K562 (cell line): Measurements from ENCODE around the gene IGFBP7. TPM values are rescaled to one million over a fixed set of nuclear protein-coding genes. Genes with fewer than 3 reads are reported as not detected.

Experiments used
- ATAC-seq: fragments of 200-7000 bp; cut with Tn5 transposase; 3 replicates; pipeline ENCODE4 v1.9.1; 2020; ENCODE audit warnings: moderate library complexity
- BruUV-seq: library from RNA; stranded (reverse); fragments of 400-500 nt; replicated peaks from 2 replicates; lab custom pipeline; 2021; lab: Mats Ljungman, UMichigan
- CTCF ChIA-PET: fragments of 300-600 bp; formaldehyde crosslinking; extraction: SDS; loops from one replicate; lab custom pipeline; 2021; ENCODE audit warnings: low intra/inter-chr PET ratio; lab: Yijun Ruan, JAX
- POLR2A ChIA-PET: fragments of 300-600, 350-650 bp; sonication (Branson Sonifier 250); formaldehyde crosslinking; extraction: SDS; loops from one replicate; lab custom pipeline; 2021; ENCODE audit warnings: antibody characterized with exemption, inconsistent platforms; lab: Yijun Ruan, JAX
- DNase-seq, 4 experiments: peaks; one replicate each; pipeline versions ENCODE4 v3.0.0 to v3.0.0-alpha.2; 2011 to 2018; ENCODE audit warnings: low spot score in 3 of 4, mixed read lengths in 3 of 4; ENCODE audit errors: extremely low read depth in 1 of 4
- FAIRE-seq: peaks from 2 replicates; lab custom pipeline; 2011; peaks lifted over from hg19 to GRCh38; lab: Jason Lieb, UNC
- H2AFZ ChIP-seq: 2 replicates; pipeline ENCODE4 v1.6.0; 2011; ENCODE audit warnings: low read depth, low read length, control low read depth, inconsistent platforms
- H3K27ac ChIP-seq: fragments of 200-600 bp; 3 replicates; pipeline ENCODE4 v1.8.0; 2011; ENCODE audit warnings: low read depth, mild to moderate bottlenecking, control low read depth, inconsistent platforms, low read length, moderate library complexity, mixed read lengths; ENCODE audit errors: extremely low read depth
- H3K27me3 ChIP-seq, 2 experiments: fragments of 300-600 bp in 1 of 2; 2 replicates in 1 of 2; 3 replicates in 1 of 2; pipeline versions ENCODE4 v1.6.0 to v1.8.0; 2011; ENCODE audit warnings: inconsistent platforms in 2 of 2, low read length in 2 of 2, mild to moderate bottlenecking in 1 of 2, mixed read lengths in 1 of 2, moderate library complexity in 1 of 2; ENCODE audit not compliant: control insufficient read depth in 2 of 2, insufficient read depth in 2 of 2
- H3K36me3 ChIP-seq: fragments of 300-600 bp; 3 replicates; pipeline ENCODE4 v1.8.0; 2011; ENCODE audit warnings: mild to moderate bottlenecking, low read length, inconsistent platforms; ENCODE audit not compliant: control insufficient read depth, insufficient read depth
- H3K4me1 ChIP-seq, 2 experiments: fragments of 200-600 bp in 1 of 2; replicated peaks in 1 of 2; 2 replicates in 1 of 2; 3 replicates in 1 of 2; pipeline versions ENCODE4 v1.5.1 to v1.8.0; 2011; ENCODE audit warnings: inconsistent platforms in 2 of 2, low read length in 2 of 2, mild to moderate bottlenecking in 1 of 2, mixed read lengths in 1 of 2, moderate library complexity in 1 of 2; ENCODE audit not compliant: control insufficient read depth in 2 of 2, insufficient read depth in 2 of 2
- H3K4me2 ChIP-seq: 2 replicates; pipeline ENCODE4 v1.6.1; 2011; ENCODE audit warnings: low read length, control low read depth, inconsistent platforms, mixed read lengths; ENCODE audit not compliant: insufficient read depth
- H3K4me3 ChIP-seq: fragments of 200-600 bp; sonication (generic), shearing (Covaris generic); 2 replicates; pipeline ENCODE4 v1.5.1; 2016; ENCODE audit warnings: control low read depth, inconsistent platforms
- H3K79me2 ChIP-seq: fragments of 200-600 bp; 3 replicates; pipeline ENCODE4 v1.8.0; 2011; ENCODE audit warnings: low read length, inconsistent platforms; ENCODE audit not compliant: control insufficient read depth, insufficient read depth
- H3K9ac ChIP-seq, 2 experiments: 2 replicates each; pipeline versions ENCODE4 v1.6.0 to v1.6.1; 2011; ENCODE audit warnings: low read depth in 2 of 2, low read length in 2 of 2, control low read depth in 1 of 2, inconsistent platforms in 1 of 2, mild to moderate bottlenecking in 1 of 2, mixed read lengths in 1 of 2; ENCODE audit not compliant: insufficient read depth in 1 of 2
- H3K9me1 ChIP-seq: one replicate; pipeline ENCODE4 v1.6.0; 2011; ENCODE audit warnings: inconsistent platforms, mild to moderate bottlenecking, low read length, moderate library complexity; ENCODE audit not compliant: control insufficient read depth, insufficient read depth
- H3K9me3 ChIP-seq: replicated peaks from 2 replicates; pipeline ENCODE4 v1.5.1; 2011; ENCODE audit warnings: low read depth, low read length, inconsistent platforms; ENCODE audit not compliant: control insufficient read depth, insufficient read depth
- H4K20me1 ChIP-seq: replicated peaks from 2 replicates; pipeline ENCODE4 v1.6.1; 2011; ENCODE audit warnings: low read length, inconsistent platforms, mixed read lengths; ENCODE audit not compliant: control insufficient read depth, insufficient read depth
- CUX1 ChIP-seq: fragments of 200-800 bp; sonication (Bioruptor generic); IDR thresholded peaks from 2 replicates; pipeline ENCODE4 v1.6.1; 2016; ENCODE audit warnings: missing genetic modification characterization, missing compliant biosample characterization
- GATA2 ChIP-seq: sonication (generic); formaldehyde crosslinking; IDR thresholded peaks from 2 replicates; pipeline ENCODE4 v1.4.0; 2020; ENCODE audit warnings: mild to moderate bottlenecking, missing genetic modification reagents
- HNRNPL ChIP-seq: fragments of 200-400 bp; formaldehyde crosslinking; IDR thresholded peaks from 2 replicates; pipeline ENCODE4 v1.6.1; 2017; ENCODE audit warnings: low read depth, mild to moderate bottlenecking, low read length
- ILK ChIP-seq: fragments of 450-650 bp; IDR thresholded peaks from 2 replicates; pipeline ENCODE4 v1.6.1; 2016; ENCODE audit warnings: missing genetic modification characterization, low read depth, mild to moderate bottlenecking, missing compliant biosample characterization, moderate library complexity, borderline replicate concordance
- KLF1 ChIP-seq: fragments of 450-650 bp; IDR thresholded peaks from 2 replicates; pipeline ENCODE4 v1.6.1; 2016; ENCODE audit warnings: missing genetic modification characterization, missing compliant biosample characterization
- NFIC ChIP-seq: fragments of 450-650 bp; IDR thresholded peaks from 2 replicates; pipeline ENCODE4 v1.6.1; 2017; ENCODE audit warnings: mild to moderate bottlenecking, inconsistent platforms
- SMARCE1 ChIP-seq: fragments of 450-650 bp; IDR thresholded peaks from 2 replicates; pipeline ENCODE4 v1.7.1; 2016; ENCODE audit warnings: mild to moderate bottlenecking
- SNAPC5 ChIP-seq: fragments of 250-450 bp; sonication (Bioruptor Pico); IDR thresholded peaks from 2 replicates; pipeline ENCODE4 v1.8.0; 2021; ENCODE audit warnings: moderate library complexity, mild to moderate bottlenecking, inconsistent platforms
- ZNF175 ChIP-seq: fragments of 200-800 bp; sonication (Bioruptor generic); IDR thresholded peaks from 2 replicates; pipeline ENCODE4 v1.6.1; 2016; ENCODE audit warnings: low read depth, mild to moderate bottlenecking, missing genetic modification characterization, missing compliant biosample characterization
- ZNF57 ChIP-seq: fragments of 450-650 bp; formaldehyde crosslinking; IDR thresholded peaks from 2 replicates; pipeline ENCODE4 v1.4.0; 2020; ENCODE audit warnings: mild to moderate bottlenecking, moderate library complexity
- WGBS: fragments of 100-300 bp; shearing (Covaris generic); methylation state at CpG from one replicate; pipeline ENCODE4 v1.1.6; 2016; ENCODE audit warnings: low coverage, mixed read lengths; ENCODE audit not compliant: insufficient coverage; ENCODE audit errors: missing lambda C conversion rate; 5-methylcytosine and 5-hydroxymethylcytosine counted together
- in situ Hi-C: fragments of 300-500 bp; cut with MboI; formaldehyde crosslinking; loops from 4 replicates; pipeline ENCODE4 v1.15.0; 2018; ENCODE audit warnings: inconsistent platforms, mixed read lengths
- intact Hi-C: fragments of 100-400 bp; cut with micrococcal nuclease; formaldehyde crosslinking; loops from 2 replicates; pipeline ENCODE4 v1.14.2; 2022
- polyA plus RNA-seq, 8 experiments: library from polyadenylated mRNA; depleted of rRNA in 4 of 8; stranded (reverse) in 5 of 8; unstranded in 3 of 8; fragments of >200 nt; fragmentation: Nextera tagmentation in 2 of 8; fragmentation: Illumina TruSeq in 1 of 8; extraction: Ambion mirVana in 2 of 8; extraction: Trizol in 1 of 8; gene quantifications; 2 replicates each; pipeline versions ENCODE4 v1.2.1 to v1.2.3, GENCODE V29; 2011 to 2014; ENCODE audit warnings: inconsistent platforms in 1 of 8, missing spikeins in 1 of 8
- total RNA-seq, 7 experiments: library from RNA; depleted of rRNA in 6 of 7; stranded (reverse); fragments of >200 nt in 6 of 7; fragmentation: Illumina TruSeq in 2 of 7; extraction: Trizol in 2 of 7; gene quantifications; 2 replicates each; pipeline versions ENCODE4 v1.2.1 to v1.2.3, GENCODE V29; 2011 to 2021; ENCODE audit warnings: low replicate concordance in 1 of 7

The IGFBP7 gene
- total and polyA plus RNA-seq, 9 of the 15 experiments (the other 6 are each of a cell fraction or from before 2014, with no cell fraction given): 0.27 to 0.49 (median 0.29) TPM; not detected in 6

DNA sequence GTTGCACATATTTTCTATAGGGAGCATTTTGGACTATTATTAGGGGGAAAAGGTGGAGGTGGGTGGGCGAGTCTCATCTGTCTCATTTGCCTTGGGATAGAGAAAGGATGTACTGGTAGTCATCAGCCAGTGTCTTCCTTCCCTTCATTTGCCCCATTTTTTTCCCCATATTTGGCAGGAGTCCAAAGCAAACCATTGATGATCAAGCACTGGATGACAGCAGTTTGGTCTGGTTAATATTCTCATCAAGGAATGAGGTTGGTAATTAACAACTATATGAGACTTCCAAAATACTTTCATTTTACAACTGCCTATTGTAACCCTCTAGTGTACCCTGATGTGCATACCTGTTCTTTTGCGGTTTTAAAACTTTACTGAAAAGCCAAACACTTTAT, 22.6 kb upstream of the IGFBP7 start:
- H3K27ac ChIP-seq: no peak overlapping the region
- no peak for FAIRE-seq
- H3K4me1 ChIP-seq: no peaks in the 10 kb centered on the region
- ATAC-seq: no peak
- H4K20me1 ChIP-seq: no peaks in the 10 kb centered on the region
- intact Hi-C loops: no loop called here
- DNase-seq: no peak
- H3K79me2 ChIP-seq: no peaks in the 10 kb centered on the region
- no peaks in the 10 kb centered on the region for H3K27me3 ChIP-seq
- no peak overlapping the region for H3K4me3 ChIP-seq
- CTCF ChIA-PET: no interaction called here
- in situ Hi-C loops: no loop called here
- H3K9me3 ChIP-seq: no peaks in the 10 kb centered on the region
- H3K36me3 ChIP-seq: no peaks in the 10 kb centered on the region
- no TSS peak for BruUV-seq
- no peak overlapping the region for H3K4me2 ChIP-seq
- TF ChIP-seq SNAPC5 (CRISPR knock-in tag): no peak
- TF ChIP-seq NFIC: peak; percentile 22; the same call in 1 of the 2 replicates
- no peak overlapping the region for H2AFZ ChIP-seq
- no peak overlapping the region for H3K9ac ChIP-seq
- 0% methylated on average over 2 of the region's 2 CpGs for WGBS
- POLR2A ChIA-PET: no interaction called here
- H3K9me1 ChIP-seq: no peaks in the 10 kb centered on the region

GRCh38 chr4:57131849-57132742, 21.9 kb upstream of the IGFBP7 start:
- Histone ChIP-seq H2AFZ (no peak overlapping the region), H3K9me1 (no peaks in the 10 kb centered on the region), H3K4me1 (no peaks in the 10 kb centered on the region), H4K20me1 (no peaks in the 10 kb centered on the region), H3K36me3 (no peaks in the 10 kb centered on the region), H3K79me2 (no peaks in the 10 kb centered on the region), H3K4me3 (no peak overlapping the region), H3K27ac (no peak overlapping the region), H3K9ac (no peak overlapping the region), H3K9me3 (no peaks in the 10 kb centered on the region), H3K4me2 (no peak overlapping the region), H3K27me3 (no peaks in the 10 kb centered on the region)
- no peak for FAIRE-seq
- POLR2A ChIA-PET: interaction anchor here (0.6 kb wide), 1 partner anchor 1181 kb away, joined by 3 read pairs; no protein-coding TSS in a partner anchor
- no peak for ATAC-seq
- WGBS: 0% methylated on average over 6 of the region's 7 CpGs
- CTCF ChIA-PET: no interaction called here
- BruUV-seq: no TSS peak
- in situ Hi-C loops (no loop called here), intact Hi-C loops (no loop called here)
- DNase-seq: no peak
- TF ChIP-seq ZNF175 (CRISPR knock-in tag) (no peak), ILK (tag) (no peak), CUX1 (CRISPR knock-in tag) (no peak), ZNF57 (CRISPR knock-in tag) (no peak), SMARCE1 (no peak), HNRNPL (no peak), KLF1 (tag) (no peak), GATA2 (no peak)
